PC-9 (cell line): ENCODE measurements around the gene LAMB4.

Source experiments
- CTCF ChIP-seq: fragments of 200-600 bp; sonication (generic); conservative IDR thresholded peaks from 2 replicates; pipeline ENCODE4 v1.6.1; 2017; ENCODE audit warnings: mixed run types, antibody characterized with exemption, mild to moderate bottlenecking, moderate library complexity
- EZH2 ChIP-seq: fragments of 200-600 bp; sonication (generic); IDR thresholded peaks from 2 replicates; pipeline ENCODE4 v1.8.0; 2017; ENCODE audit warnings: antibody characterized with exemption, low read depth

GRCh38 chr7:108004220-108005142 is 125.7 kb downstream of the LAMB4 start:
- TF ChIP-seq EZH2 (no peak), CTCF (no peak)
